Measurements from ENCODE around the gene CATSPERD.
A peak's percentile ranks its signal among the peaks of the same experiment; 100 is the strongest.

CATSPERD gene

DNA sequence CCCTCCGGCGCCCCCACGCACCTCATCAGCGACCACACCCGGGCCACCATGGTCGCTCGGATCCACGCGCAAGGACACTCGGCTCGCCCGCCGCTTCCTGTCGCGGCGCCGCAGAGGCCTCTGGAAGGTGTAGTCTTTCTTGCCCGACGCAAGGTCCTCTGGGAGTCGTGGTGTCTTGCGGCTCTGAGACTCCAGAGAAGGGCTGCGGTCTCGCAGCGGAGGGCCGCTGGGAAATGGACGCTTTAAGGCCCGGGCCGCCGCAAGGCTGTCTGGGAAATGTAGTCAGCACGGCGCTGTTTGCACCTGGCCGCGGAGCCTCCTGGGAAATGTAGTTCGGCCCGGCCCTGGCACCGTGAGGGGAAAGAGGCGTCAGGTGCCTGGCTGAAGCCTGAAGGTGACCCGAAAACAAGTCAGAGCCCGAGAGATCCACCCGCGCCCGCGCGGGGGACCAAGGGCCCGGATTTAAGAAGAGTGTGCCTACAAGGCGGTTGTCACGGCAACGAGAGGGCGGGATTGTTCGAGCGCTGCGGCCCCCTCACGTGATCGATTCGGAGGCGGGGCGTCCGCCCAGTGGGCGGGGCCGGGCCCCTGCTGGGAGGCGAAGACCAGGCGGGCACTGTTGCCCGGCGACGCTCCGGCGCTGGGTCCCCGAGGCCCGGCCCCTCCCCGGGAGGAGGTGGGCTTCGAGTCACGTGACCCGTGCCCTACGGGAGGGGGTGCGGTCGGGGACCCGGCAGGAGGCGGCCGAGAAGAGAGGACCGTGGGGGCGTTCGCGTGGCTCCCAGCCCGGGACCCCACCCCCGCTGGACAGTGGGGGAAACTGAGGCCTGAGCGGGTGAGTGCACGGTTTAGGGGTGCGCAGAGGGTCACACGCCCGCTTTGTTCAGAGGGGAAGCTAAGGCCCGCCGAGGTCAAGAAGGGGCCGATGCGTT lies 39.7 kb upstream of the CATSPERD start, which contains the start of the genes HSD11B1L and MICOS13:
Gene HSD11B1L, plus strand, starts transcription at position 591 of the 932 bp plus-strand sequence. CDS start 3,806 bp downstream, outside the sequence.
Gene MICOS13, minus strand, starts transcription at position 80 of the 932 bp plus-strand sequence. Its CDS starts 30 bp downstream, at position 50.
- TF ChIP-seq, protein P1, sequence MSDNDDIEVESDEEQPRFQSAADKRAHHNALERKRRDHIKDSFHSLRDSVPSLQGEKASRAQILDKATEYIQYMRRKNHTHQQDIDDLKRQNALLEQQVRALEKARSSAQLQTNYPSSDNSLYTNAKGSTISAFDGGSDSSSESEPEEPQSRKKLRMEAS (IDR thresholded peaks at IDR 0.05) = peak; percentile 53; the same call in 1 of the 2 replicates
- TF ChIP-seq CEBPB (IDR thresholded peaks at IDR 0.05) (no peak; the same call in 1 of the 2 replicates), EP300 (IDR thresholded peaks at IDR 0.05; ENCODE audit: borderline replicate concordance) (no peak; the same call in 1 of the 2 replicates), CREB1 (IDR thresholded peaks at IDR 0.05; ENCODE audit: low read depth) (0 out of 2 replicates have a peak, but pooled peaks have one; percentile 33), EGR1 (IDR thresholded peaks at IDR 0.05) (no peak), TAF1 (IDR thresholded peaks at IDR 0.05; ENCODE audit: low read depth) (peak; percentile 76), TCF12 (IDR thresholded peaks at IDR 0.05; ENCODE audit: low read depth) (peak; percentile 82), NFIC (IDR thresholded peaks at IDR 0.05) (no peak), ZBTB7A (IDR thresholded peaks at IDR 0.05; ENCODE audit: low read depth) (peak; percentile 92), TEAD4 (IDR thresholded peaks at IDR 0.05) (no peak), FOXM1 (IDR thresholded peaks at IDR 0.05; ENCODE audit: borderline replicate concordance, low read depth) (no peak), YY1 (IDR thresholded peaks at IDR 0.05; ENCODE audit: low read depth) (peak; percentile 77), RAD21 (IDR thresholded peaks at IDR 0.05; ENCODE audit: low read depth) (no peak)
- TF ChIP-seq, protein P2, sequence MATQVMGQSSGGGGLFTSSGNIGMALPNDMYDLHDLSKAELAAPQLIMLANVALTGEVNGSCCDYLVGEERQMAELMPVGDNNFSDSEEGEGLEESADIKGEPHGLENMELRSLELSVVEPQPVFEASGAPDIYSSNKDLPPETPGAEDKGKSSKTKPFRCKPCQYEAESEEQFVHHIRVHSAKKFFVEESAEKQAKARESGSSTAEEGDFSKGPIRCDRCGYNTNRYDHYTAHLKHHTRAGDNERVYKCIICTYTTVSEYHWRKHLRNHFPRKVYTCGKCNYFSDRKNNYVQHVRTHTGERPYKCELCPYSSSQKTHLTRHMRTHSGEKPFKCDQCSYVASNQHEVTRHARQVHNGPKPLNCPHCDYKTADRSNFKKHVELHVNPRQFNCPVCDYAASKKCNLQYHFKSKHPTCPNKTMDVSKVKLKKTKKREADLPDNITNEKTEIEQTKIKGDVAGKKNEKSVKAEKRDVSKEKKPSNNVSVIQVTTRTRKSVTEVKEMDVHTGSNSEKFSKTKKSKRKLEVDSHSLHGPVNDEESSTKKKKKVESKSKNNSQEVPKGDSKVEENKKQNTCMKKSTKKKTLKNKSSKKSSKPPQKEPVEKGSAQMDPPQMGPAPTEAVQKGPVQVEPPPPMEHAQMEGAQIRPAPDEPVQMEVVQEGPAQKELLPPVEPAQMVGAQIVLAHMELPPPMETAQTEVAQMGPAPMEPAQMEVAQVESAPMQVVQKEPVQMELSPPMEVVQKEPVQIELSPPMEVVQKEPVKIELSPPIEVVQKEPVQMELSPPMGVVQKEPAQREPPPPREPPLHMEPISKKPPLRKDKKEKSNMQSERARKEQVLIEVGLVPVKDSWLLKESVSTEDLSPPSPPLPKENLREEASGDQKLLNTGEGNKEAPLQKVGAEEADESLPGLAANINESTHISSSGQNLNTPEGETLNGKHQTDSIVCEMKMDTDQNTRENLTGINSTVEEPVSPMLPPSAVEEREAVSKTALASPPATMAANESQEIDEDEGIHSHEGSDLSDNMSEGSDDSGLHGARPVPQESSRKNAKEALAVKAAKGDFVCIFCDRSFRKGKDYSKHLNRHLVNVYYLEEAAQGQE (IDR thresholded peaks at IDR 0.05; ENCODE audit: low read depth) = no peak
- TF ChIP-seq, protein P3, sequence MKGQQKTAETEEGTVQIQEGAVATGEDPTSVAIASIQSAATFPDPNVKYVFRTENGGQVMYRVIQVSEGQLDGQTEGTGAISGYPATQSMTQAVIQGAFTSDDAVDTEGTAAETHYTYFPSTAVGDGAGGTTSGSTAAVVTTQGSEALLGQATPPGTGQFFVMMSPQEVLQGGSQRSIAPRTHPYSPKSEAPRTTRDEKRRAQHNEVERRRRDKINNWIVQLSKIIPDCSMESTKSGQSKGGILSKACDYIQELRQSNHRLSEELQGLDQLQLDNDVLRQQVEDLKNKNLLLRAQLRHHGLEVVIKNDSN (IDR thresholded peaks at IDR 0.05) = peak; percentile 96

DNA sequence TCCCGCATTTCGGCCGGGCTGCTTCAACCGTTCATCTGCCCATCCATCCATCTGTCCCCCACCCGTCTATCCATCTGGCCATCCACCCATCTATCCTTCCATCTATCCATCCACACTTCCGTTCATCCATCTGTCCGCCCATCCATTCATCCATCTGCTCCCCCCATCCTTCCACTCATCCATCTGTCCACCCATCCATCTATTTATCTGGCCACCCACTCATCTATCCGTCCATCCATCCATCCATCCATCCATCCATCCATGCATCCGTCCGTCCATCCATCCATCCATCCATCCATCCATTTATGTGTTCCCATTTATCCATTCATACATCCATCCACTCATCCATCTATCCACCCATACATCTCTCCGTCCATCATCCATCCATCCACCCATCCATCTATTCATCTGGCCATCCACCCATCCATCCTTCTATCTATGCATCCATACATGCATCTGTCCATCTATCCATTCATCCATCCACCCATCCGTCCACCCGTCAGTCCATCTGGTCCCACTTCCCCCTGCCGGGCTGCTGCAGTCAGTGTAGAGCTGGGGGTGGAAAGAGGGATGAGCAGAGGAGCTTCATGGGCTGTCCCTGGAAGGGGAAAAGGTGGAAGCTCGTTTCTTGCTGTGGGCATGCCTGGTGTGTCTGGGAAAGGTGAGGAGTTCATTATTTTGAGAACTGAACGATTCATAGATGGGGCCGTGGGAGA lies 38.9 kb upstream of the CATSPERD start:
- TF ChIP-seq EGR1 (IDR thresholded peaks at IDR 0.05) = no peak
- TF ChIP-seq TCF12 (IDR thresholded peaks at IDR 0.05; ENCODE audit: low read depth) = no peak
- TF ChIP-seq NFIC (IDR thresholded peaks at IDR 0.05) = no peak
- no peak for TF ChIP-seq TEAD4 (IDR thresholded peaks at IDR 0.05)
- TF ChIP-seq, protein P2 (IDR thresholded peaks at IDR 0.05; ENCODE audit: low read depth) = no peak
- TF ChIP-seq, protein P1 (IDR thresholded peaks at IDR 0.05) = no peak
- TF ChIP-seq YY1 (IDR thresholded peaks at IDR 0.05; ENCODE audit: low read depth) = no peak
- no peak for TF ChIP-seq CEBPB (IDR thresholded peaks at IDR 0.05)
- TF ChIP-seq, protein P3 (IDR thresholded peaks at IDR 0.05) = no peak
- TF ChIP-seq EP300 (IDR thresholded peaks at IDR 0.05; ENCODE audit: borderline replicate concordance) = no peak
- TF ChIP-seq TAF1 (IDR thresholded peaks at IDR 0.05; ENCODE audit: low read depth) = no peak
- no peak for TF ChIP-seq FOXM1 (IDR thresholded peaks at IDR 0.05; ENCODE audit: borderline replicate concordance, low read depth)

DNA sequence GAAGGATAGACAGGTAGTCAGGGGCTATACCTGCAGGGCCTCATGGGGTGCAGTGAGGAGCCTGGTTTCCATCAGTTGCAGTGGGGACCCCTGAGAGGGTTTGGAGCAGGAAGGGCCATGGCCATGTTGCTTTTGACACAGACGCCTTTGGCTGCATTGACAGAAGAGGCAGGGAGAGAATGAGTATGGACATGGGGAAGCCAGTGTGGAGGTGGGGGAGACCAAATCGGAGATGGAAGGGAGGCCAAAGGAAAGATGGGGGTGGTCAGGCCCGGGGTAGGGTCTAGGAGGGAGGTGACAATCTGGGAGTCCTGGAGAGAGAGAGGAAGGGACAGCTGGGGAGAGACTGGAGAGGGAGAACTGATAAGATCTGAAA lies 38.3 kb upstream of the CATSPERD start:
- no peak for TF ChIP-seq CEBPB (IDR thresholded peaks at IDR 0.05)

DNA sequence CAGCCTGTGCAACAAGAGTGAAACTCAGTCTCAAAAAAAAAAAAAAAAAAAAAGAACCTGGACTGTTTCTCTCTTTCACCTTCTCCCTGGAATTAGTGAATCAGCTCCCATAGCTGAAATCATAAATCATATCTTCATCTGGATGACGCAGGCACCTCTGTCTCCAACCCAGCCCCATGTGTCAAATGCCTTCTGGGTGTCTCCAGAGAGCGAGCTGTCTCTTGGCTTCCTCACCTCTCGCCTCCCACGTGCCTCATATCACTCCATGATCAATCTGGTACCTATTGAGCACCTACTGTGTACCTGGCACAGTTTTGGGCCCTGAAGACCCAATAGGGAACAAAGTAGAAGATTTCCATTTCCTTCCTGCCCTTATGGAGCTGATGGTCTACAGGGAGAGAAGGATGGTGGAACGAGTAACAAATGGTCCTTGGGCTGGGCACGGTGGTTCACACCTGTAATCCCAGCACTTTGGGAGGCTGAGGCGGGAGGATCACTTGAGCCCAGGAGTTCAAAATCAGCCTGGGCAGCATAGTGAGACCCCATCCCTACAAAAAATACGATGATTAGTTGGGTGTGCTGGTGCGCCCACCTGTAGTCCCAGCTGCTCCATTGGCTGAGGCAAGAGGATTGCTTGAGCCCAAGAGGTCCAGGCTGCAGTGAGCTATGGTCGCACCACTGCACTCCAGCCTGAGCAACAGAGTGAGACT lies 37.1 kb upstream of the CATSPERD start:
- TF ChIP-seq CREB1 (IDR thresholded peaks at IDR 0.05; ENCODE audit: low read depth) = no peak
- TF ChIP-seq NFIC (IDR thresholded peaks at IDR 0.05) = no peak
- TF ChIP-seq YY1 (IDR thresholded peaks at IDR 0.05; ENCODE audit: low read depth) = no peak
- no peak for TF ChIP-seq CEBPB (IDR thresholded peaks at IDR 0.05)
- TF ChIP-seq, protein P1 (IDR thresholded peaks at IDR 0.05) = no peak
- TF ChIP-seq EP300 (IDR thresholded peaks at IDR 0.05; ENCODE audit: borderline replicate concordance) = no peak
